HepG2 (cell line): ENCODE results near the gene PGC. TPM values are rescaled to one million over a fixed set of nuclear protein-coding genes. Genes with fewer than 3 reads are reported as not detected.

Source experiments
- ARID4A ChIP-seq: sonication (generic); formaldehyde crosslinking; IDR thresholded peaks from 2 replicates; pipeline ENCODE4 v1.5.0; 2020; ENCODE audit warnings: mild to moderate bottlenecking, missing genetic modification reagents, borderline replicate concordance
- FOXA1 ChIP-seq, 2 experiments: fragments of 450-650 bp in 1 of 2; sonication (generic) in 1 of 2; formaldehyde crosslinking in 1 of 2; IDR thresholded peaks; 2 replicates each; pipeline versions ENCODE4 v1.4.0 to v1.6.1; 2016 to 2020; ENCODE audit warnings: missing genetic modification reagents in 1 of 2
- HNF1B ChIP-seq: sonication (generic); formaldehyde crosslinking; IDR thresholded peaks from 2 replicates; pipeline ENCODE4 v1.5.1; 2020; ENCODE audit warnings: mild to moderate bottlenecking, moderate library complexity, missing genetic modification reagents
- IKZF1 ChIP-seq: fragments of 450-650 bp; IDR thresholded peaks from 2 replicates; pipeline ENCODE4 v1.7.1; 2016
- MAZ ChIP-seq, 2 experiments: sonication (generic) in 1 of 2; formaldehyde crosslinking in 1 of 2; IDR thresholded peaks; 2 replicates each; pipeline versions ENCODE4 v1.5.0 to v1.6.1; 2012 to 2020; ENCODE audit warnings: low read depth in 2 of 2, mild to moderate bottlenecking in 2 of 2, borderline replicate concordance in 1 of 2, improper control_type of control experiment in 1 of 2, low read length in 1 of 2, missing genetic modification reagents in 1 of 2, moderate library complexity in 1 of 2
- MTERF4 ChIP-seq: sonication (generic); formaldehyde crosslinking; IDR thresholded peaks from 2 replicates; pipeline ENCODE4 v1.8.0; 2023; ENCODE audit warnings: mild to moderate bottlenecking, missing genetic modification reagents
- MXI1 ChIP-seq: IDR thresholded peaks from 3 replicates; pipeline ENCODE4 v1.6.1; 2012; ENCODE audit warnings: low read depth, low read length, inconsistent platforms, borderline replicate concordance
- PATZ1 ChIP-seq: sonication (generic); formaldehyde crosslinking; IDR thresholded peaks from 2 replicates; pipeline ENCODE4 v1.4.0; 2020; ENCODE audit warnings: missing genetic modification reagents
- ZFP82 ChIP-seq: sonication (generic); formaldehyde crosslinking; IDR thresholded peaks from 2 replicates; pipeline ENCODE4 v1.5.1; 2020; ENCODE audit warnings: mild to moderate bottlenecking, missing genetic modification reagents, borderline replicate concordance
- ZNF430 ChIP-seq: sonication (generic); formaldehyde crosslinking; IDR thresholded peaks from 2 replicates; pipeline ENCODE4 v1.9.0; 2021; ENCODE audit warnings: mild to moderate bottlenecking, missing genetic modification reagents
- polyA plus RNA-seq, 8 experiments: library from polyadenylated mRNA; depleted of rRNA in 3 of 8; stranded (reverse) in 7 of 8; unstranded in 1 of 8; fragments of >200 nt; fragmentation: Illumina TruSeq in 4 of 8; extraction: Trizol in 4 of 8; gene quantifications; 2 replicates each; pipeline versions ENCODE4 v1.2.1 to v1.2.3, GENCODE V29; 2011 to 2016; ENCODE audit warnings: low read depth in 4 of 8, missing spikeins in 1 of 8, mixed read lengths in 1 of 8; ENCODE audit not compliant: insufficient read depth in 1 of 8
- total RNA-seq, 5 experiments: library from RNA; depleted of rRNA; stranded (reverse); fragments of >200 nt; fragmentation: Illumina TruSeq; extraction: Trizol; gene quantifications; 2 replicates each; pipeline ENCODE4 v1.2.3, GENCODE V29; 2016; ENCODE audit warnings: low read depth in 1 of 5
- TF ChIP-seq, protein P1 (sequence below): IDR thresholded peaks from 2 replicates; pipeline ENCODE4 v1.6.1; 2016; ENCODE audit warnings: low read depth, missing genetic modification reagents, missing compliant biosample characterization

Gene PGC
- total and polyA plus RNA-seq, 2 of the 13 experiments (the other 11 are each of a cell fraction or from before 2014, with no cell fraction given): 426 to 502 TPM

DNA sequence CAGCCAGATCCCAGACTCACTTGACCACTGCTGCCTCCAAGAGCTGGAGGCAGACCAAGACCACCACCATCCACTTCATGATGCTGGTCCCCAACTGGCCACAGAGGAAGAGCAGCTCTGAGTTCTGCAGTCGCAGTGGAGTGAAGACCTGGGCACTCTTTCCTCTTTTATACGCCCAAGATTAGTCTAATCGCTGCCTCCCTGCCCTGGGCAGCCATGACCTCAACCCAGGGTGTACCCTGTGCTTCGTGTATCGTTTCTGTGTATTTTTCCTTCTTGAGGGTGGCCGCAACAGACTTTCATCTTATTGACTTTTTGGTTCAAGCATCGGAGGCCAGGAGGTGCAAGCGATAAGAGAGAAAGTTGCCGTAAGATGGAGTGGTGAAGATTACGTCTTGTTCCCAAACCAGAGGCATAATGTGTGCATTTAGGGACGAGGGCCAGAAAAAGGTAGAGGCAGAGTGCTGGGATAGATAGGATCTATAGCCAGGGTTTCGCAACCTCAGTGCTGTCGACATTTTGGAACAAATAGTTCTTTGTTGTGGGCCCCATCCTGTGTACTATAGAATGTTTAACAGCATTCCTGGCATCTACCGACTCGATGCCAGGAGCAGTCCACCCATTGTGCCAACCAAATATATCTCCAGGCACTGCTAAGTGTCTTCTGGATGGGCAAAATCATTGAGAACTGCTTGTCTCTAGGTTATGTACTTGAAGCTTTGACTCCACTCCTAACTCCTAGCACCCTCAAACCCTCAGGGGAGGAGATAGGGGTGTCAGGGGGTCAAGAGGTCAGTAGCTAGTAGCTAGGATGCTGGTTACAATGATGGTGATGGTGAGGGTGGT is at the start of gene PGC (continued):
- TF ChIP-seq, protein P1, sequence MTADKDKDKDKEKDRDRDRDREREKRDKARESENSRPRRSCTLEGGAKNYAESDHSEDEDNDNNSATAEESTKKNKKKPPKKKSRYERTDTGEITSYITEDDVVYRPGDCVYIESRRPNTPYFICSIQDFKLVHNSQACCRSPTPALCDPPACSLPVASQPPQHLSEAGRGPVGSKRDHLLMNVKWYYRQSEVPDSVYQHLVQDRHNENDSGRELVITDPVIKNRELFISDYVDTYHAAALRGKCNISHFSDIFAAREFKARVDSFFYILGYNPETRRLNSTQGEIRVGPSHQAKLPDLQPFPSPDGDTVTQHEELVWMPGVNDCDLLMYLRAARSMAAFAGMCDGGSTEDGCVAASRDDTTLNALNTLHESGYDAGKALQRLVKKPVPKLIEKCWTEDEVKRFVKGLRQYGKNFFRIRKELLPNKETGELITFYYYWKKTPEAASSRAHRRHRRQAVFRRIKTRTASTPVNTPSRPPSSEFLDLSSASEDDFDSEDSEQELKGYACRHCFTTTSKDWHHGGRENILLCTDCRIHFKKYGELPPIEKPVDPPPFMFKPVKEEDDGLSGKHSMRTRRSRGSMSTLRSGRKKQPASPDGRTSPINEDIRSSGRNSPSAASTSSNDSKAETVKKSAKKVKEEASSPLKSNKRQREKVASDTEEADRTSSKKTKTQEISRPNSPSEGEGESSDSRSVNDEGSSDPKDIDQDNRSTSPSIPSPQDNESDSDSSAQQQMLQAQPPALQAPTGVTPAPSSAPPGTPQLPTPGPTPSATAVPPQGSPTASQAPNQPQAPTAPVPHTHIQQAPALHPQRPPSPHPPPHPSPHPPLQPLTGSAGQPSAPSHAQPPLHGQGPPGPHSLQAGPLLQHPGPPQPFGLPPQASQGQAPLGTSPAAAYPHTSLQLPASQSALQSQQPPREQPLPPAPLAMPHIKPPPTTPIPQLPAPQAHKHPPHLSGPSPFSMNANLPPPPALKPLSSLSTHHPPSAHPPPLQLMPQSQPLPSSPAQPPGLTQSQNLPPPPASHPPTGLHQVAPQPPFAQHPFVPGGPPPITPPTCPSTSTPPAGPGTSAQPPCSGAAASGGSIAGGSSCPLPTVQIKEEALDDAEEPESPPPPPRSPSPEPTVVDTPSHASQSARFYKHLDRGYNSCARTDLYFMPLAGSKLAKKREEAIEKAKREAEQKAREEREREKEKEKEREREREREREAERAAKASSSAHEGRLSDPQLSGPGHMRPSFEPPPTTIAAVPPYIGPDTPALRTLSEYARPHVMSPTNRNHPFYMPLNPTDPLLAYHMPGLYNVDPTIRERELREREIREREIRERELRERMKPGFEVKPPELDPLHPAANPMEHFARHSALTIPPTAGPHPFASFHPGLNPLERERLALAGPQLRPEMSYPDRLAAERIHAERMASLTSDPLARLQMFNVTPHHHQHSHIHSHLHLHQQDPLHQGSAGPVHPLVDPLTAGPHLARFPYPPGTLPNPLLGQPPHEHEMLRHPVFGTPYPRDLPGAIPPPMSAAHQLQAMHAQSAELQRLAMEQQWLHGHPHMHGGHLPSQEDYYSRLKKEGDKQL: peak; percentile 89
- TF ChIP-seq ZNF430 (CRISPR knock-in tag) (no peak; the same call in 1 of the 2 replicates), ZFP82 (CRISPR knock-in tag) (peak; percentile 84; the same call in 1 of the 2 replicates), MAZ (IDR thresholded peaks at IDR 0.05; ENCODE audit: borderline replicate concordance, low read depth, low read length) (no peak), MAZ (CRISPR knock-in tag; IDR thresholded peaks at IDR 0.05; ENCODE audit: low read depth) (peak; percentile 85), FOXA1 (IDR thresholded peaks at IDR 0.05) (no peak), FOXA1 (CRISPR knock-in tag; IDR thresholded peaks at IDR 0.05) (peak; percentile 94), IKZF1 (no peak), PATZ1 (CRISPR knock-in tag) (peak; percentile 82), MXI1 (no peak), ARID4A (peak; percentile 35; the same call in 1 of the 2 replicates), HNF1B (CRISPR knock-in tag) (peak; percentile 81; the same call in 1 of the 2 replicates), MTERF4 (no peak)
